Activated CD4-positive, alpha-beta T cell treated with anti-CD3 and anti-CD28 coated beads for 36 hours (primary cell): ENCODE data around the gene DYNC1H1. TPM values are rescaled to one million over a fixed set of nuclear protein-coding genes. Genes with fewer than 3 reads are reported as not detected.

Experiments used
- ATAC-seq: fragments of 200-7000 bp; cut with Tn5 transposase; one replicate; pipeline ENCODE4 v1.10.0; 2021; ENCODE audit warnings: mild to moderate bottlenecking, moderate library complexity
- CTCF ChIA-PET: fragments of 350-600 bp; sonication (Branson Sonifier 250); formaldehyde crosslinking; loops from one replicate; lab custom pipeline; 2021; ENCODE audit warnings: antibody characterized with exemption; lab: Charles Lee
- POLR2A ChIA-PET: fragments of 350-600 bp; sonication (Branson Sonifier 250); formaldehyde crosslinking; loops from one replicate; lab custom pipeline; 2021; ENCODE audit warnings: antibody characterized with exemption, inconsistent platforms; lab: Charles Lee
- DNase-seq: peaks from one replicate; pipeline ENCODE4 v3.0.0-alpha.2; 2020
- H3K27ac Mint-ChIP-seq: one replicate; pipeline ENCODE4 v1.8.0; 2021; ENCODE audit warnings: mixed read lengths
- H3K27me3 Mint-ChIP-seq: one replicate; pipeline ENCODE4 v1.8.0; 2021; ENCODE audit warnings: mixed read lengths
- H3K36me3 Mint-ChIP-seq: one replicate; pipeline ENCODE4 v1.8.0; 2021; ENCODE audit warnings: low read depth, mixed read lengths
- H3K4me1 Mint-ChIP-seq: one replicate; pipeline ENCODE4 v1.8.0; 2021; ENCODE audit warnings: mixed read lengths
- H3K4me3 Mint-ChIP-seq: one replicate; pipeline ENCODE4 v1.8.0; 2021; ENCODE audit warnings: mild to moderate bottlenecking, moderate library complexity, mixed read lengths
- H3K9me3 Mint-ChIP-seq: one replicate; pipeline ENCODE4 v1.8.0; 2021; ENCODE audit warnings: low read depth, mixed read lengths
- intact Hi-C, 2 experiments: fragments of 100-400 bp; cut with DNase I in 1 of 2; cut with micrococcal nuclease in 1 of 2; formaldehyde crosslinking; loops; one replicate each; pipeline versions ENCODE4 v1.14.2 to v1.15.1; 2022 to 2024; cut with DNase I, micrococcal nuclease
- total RNA-seq, 2 experiments: library from RNA; stranded (reverse); gene quantifications; one replicate each; pipeline ENCODE4 v1.2.3, GENCODE V29; 2021

Gene DYNC1H1
- total RNA-seq, 2 experiments from 2014 or later, result 283 to 293 TPM

GRCh38 chr14:102090713-102091112 lies 126.3 kb downstream of the DYNC1H1 start:
- H3K4me1 Mint-ChIP-seq, result peaks cover 33% of the 10 kb centered on the region
- H3K36me3 Mint-ChIP-seq, result peaks cover 13% of the 10 kb centered on the region
- DNase-seq (no peak), ATAC-seq (no peak)
- intact Hi-C loops, result loop anchor here in 1 of 2 experiments (10.0 kb wide), 1 partner anchor 386 kb away; no protein-coding TSS in a partner anchor
- H3K9me3 Mint-ChIP-seq, result no peaks in the 10 kb centered on the region
- H3K27me3 Mint-ChIP-seq, result no peaks in the 10 kb centered on the region
- H3K27ac Mint-ChIP-seq, result no peak overlapping the region
- no peak overlapping the region for H3K4me3 Mint-ChIP-seq
- ChIA-PET CTCF (interaction anchor here (0.9 to 1.8 kb wide), 3 partner anchors 18 to 290 kb away, joined by 3 to 7 read pairs (median 4); no protein-coding TSS in a partner anchor), POLR2A (no interaction called here)

GRCh38 chr14:102092806-102093205 lies 128.4 kb downstream of the DYNC1H1 start:
- ChIA-PET CTCF (interaction anchor here (0.8 kb wide), 1 partner anchor 10 kb away, joined by 3 read pairs; no protein-coding TSS in a partner anchor), POLR2A (no interaction called here)
- intact Hi-C loops, result loop anchor here in 1 of 2 experiments (10.0 kb wide), 1 partner anchor 388 kb away; no protein-coding TSS in a partner anchor
- Mint-ChIP-seq H3K4me1 (peaks cover 42% of the 10 kb centered on the region), H3K27ac (no peak overlapping the region), H3K36me3 (peaks cover 7% of the 10 kb centered on the region), H3K4me3 (no peak overlapping the region), H3K9me3 (no peaks in the 10 kb centered on the region), H3K27me3 (no peaks in the 10 kb centered on the region)
- DNase-seq (no peak), ATAC-seq (no peak)

GRCh38 chr14:102094101-102094500 lies 129.7 kb downstream of the DYNC1H1 start:
- POLR2A ChIA-PET, result no interaction called here
- Mint-ChIP-seq H3K4me3 (no peak overlapping the region), H3K27me3 (no peaks in the 10 kb centered on the region), H3K27ac (peak overlapping the region; percentile 6), H3K9me3 (no peaks in the 10 kb centered on the region), H3K36me3 (peaks cover 7% of the 10 kb centered on the region), H3K4me1 (peaks cover 30% of the 10 kb centered on the region)
- intact Hi-C loops, result loop anchor here in 1 of 2 experiments (2.0 to 10.0 kb wide), 2 partner anchors 45 to 389 kb away; partner anchors contain the start of gene WDR20
- CTCF ChIA-PET, result no interaction called here
- DNase-seq, result no peak
- no peak for ATAC-seq

GRCh38 chr14:102095231-102095870 lies 131.0 kb downstream of the DYNC1H1 start:
- no peaks in the 10 kb centered on the region for H3K36me3 Mint-ChIP-seq
- intact Hi-C loops, result loop anchor here (1.0 to 10.0 kb wide), 3 partner anchors 8 to 391 kb away; partner anchors contain the start of genes HSP90AA1 (in 1 of the 2) and WDR20 (in 1 of the 2)
- ATAC-seq (peak; percentile 68), DNase-seq (peak; percentile 45)
- no peaks in the 10 kb centered on the region for H3K9me3 Mint-ChIP-seq
- peaks cover 22% of the 10 kb centered on the region for H3K4me1 Mint-ChIP-seq
- H3K27me3 Mint-ChIP-seq, result no peaks in the 10 kb centered on the region
- no peak overlapping the region for H3K27ac Mint-ChIP-seq
- CTCF ChIA-PET, result interaction anchor here (0.7 to 3.0 kb wide), 13 partner anchors 11 to 390 kb away, joined by 3 to 26 read pairs (median 4); no protein-coding TSS in a partner anchor
- POLR2A ChIA-PET, result no interaction called here
- H3K4me3 Mint-ChIP-seq, result no peak overlapping the region

GRCh38 chr14:102095871-102096568 lies 131.6 kb downstream of the DYNC1H1 start:
- DNase-seq (peak; percentile 38), ATAC-seq (peak; percentile 24)
- Mint-ChIP-seq H3K36me3 (no peaks in the 10 kb centered on the region), H3K4me1 (peaks cover 22% of the 10 kb centered on the region), H3K9me3 (no peaks in the 10 kb centered on the region), H3K27ac (peak overlapping the region; percentile 51), H3K27me3 (no peaks in the 10 kb centered on the region), H3K4me3 (no peak overlapping the region)
- ChIA-PET CTCF (interaction anchor here (0.6 to 3.0 kb wide), 28 partner anchors 8 to 1287 kb away, joined by 3 to 26 read pairs (median 4); no protein-coding TSS in a partner anchor), POLR2A (no interaction called here)
- intact Hi-C loops, result loop anchor here (1.0 to 10.0 kb wide), 5 partner anchors 9 to 391 kb away; partner anchors contain the start of genes WDR20 (in 2 of the 2) and HSP90AA1 (in 1 of the 2)

- DNase-seq (peak; percentile 82), ATAC-seq (peak; percentile 57)
- Mint-ChIP-seq H3K27ac (peak overlapping the region; percentile 51), H3K4me3 (no peak overlapping the region), H3K27me3 (no peaks in the 10 kb centered on the region), H3K9me3 (no peaks in the 10 kb centered on the region), H3K4me1 (peaks cover 22% of the 10 kb centered on the region), H3K36me3 (no peaks in the 10 kb centered on the region)
- intact Hi-C loops, result loop anchor here (1.0 to 10.0 kb wide), 4 partner anchors 33 to 392 kb away; partner anchors contain the start of gene WDR20 (in 1 of the 2)
- CTCF ChIA-PET, result interaction anchor here (0.6 to 3.0 kb wide), 34 partner anchors 8 to 1287 kb away, joined by 3 to 26 read pairs (median 4); no protein-coding TSS in a partner anchor
- POLR2A ChIA-PET, result interaction anchor here (0.7 kb wide), 1 partner anchor 1248 kb away, joined by 3 read pairs; no protein-coding TSS in a partner anchor
These were observed 132.3 kb downstream of the DYNC1H1 start for GRCh38 chr14:102096569-102097188.

GRCh38 chr14:102097441-102098135 lies 133.2 kb downstream of the DYNC1H1 start:
- Mint-ChIP-seq H3K36me3 (no peaks in the 10 kb centered on the region), H3K27ac (no peak overlapping the region), H3K4me1 (peaks cover 22% of the 10 kb centered on the region), H3K9me3 (no peaks in the 10 kb centered on the region), H3K4me3 (no peak overlapping the region), H3K27me3 (no peaks in the 10 kb centered on the region)
- DNase-seq (no peak), ATAC-seq (no peak)
- ChIA-PET POLR2A (no interaction called here), CTCF (interaction anchor here (0.6 to 3.0 kb wide), 17 partner anchors 9 to 442 kb away, joined by 3 to 26 read pairs (median 4); no protein-coding TSS in a partner anchor)
- intact Hi-C loops, result loop anchor here (2.0 to 10.0 kb wide), 2 partner anchors 41 to 393 kb away; partner anchors contain the start of gene WDR20 (in 1 of the 2)

GRCh38 chr14:102103062-102103695 lies 138.8 kb downstream of the DYNC1H1 start:
- no peaks in the 10 kb centered on the region for H3K36me3 Mint-ChIP-seq
- no peaks in the 10 kb centered on the region for H3K9me3 Mint-ChIP-seq
- intact Hi-C loops, result no loop called here
- H3K4me1 Mint-ChIP-seq, result no peaks in the 10 kb centered on the region
- DNase-seq (no peak), ATAC-seq (no peak)
- H3K27ac Mint-ChIP-seq, result no peak overlapping the region
- CTCF ChIA-PET, result no interaction called here
- no peaks in the 10 kb centered on the region for H3K27me3 Mint-ChIP-seq
- POLR2A ChIA-PET, result no interaction called here
- no peak overlapping the region for H3K4me3 Mint-ChIP-seq

GRCh38 chr14:102105369-102105768 lies 141.0 kb downstream of the DYNC1H1 start:
- no peaks in the 10 kb centered on the region for H3K27me3 Mint-ChIP-seq
- H3K36me3 Mint-ChIP-seq, result peaks cover 5% of the 10 kb centered on the region
- POLR2A ChIA-PET, result interaction anchor here (0.5 kb wide), 1 partner anchor 22 kb away, joined by 3 read pairs; no protein-coding TSS in a partner anchor
- no peak for DNase-seq
- H3K4me1 Mint-ChIP-seq, result no peaks in the 10 kb centered on the region
- ATAC-seq, result no peak
- H3K9me3 Mint-ChIP-seq, result peaks cover 4% of the 10 kb centered on the region
- CTCF ChIA-PET, result interaction anchor here (0.7 to 1.5 kb wide), 3 partner anchors 9 to 1706 kb away, joined by 3 to 4 read pairs (median 3); no protein-coding TSS in a partner anchor
- no peak overlapping the region for H3K4me3 Mint-ChIP-seq
- H3K27ac Mint-ChIP-seq, result no peak overlapping the region
- intact Hi-C loops, result no loop called here
